ENCODE results near the gene MDFI.

GRCh38 chr6:41589223-41589622, 49.0 kb upstream of the MDFI start:
- TF ChIP-seq CTCF (conservative IDR thresholded peaks at IDR 0.05; ENCODE audit: low read length) = no peak
- TF ChIP-seq EZH2phosphoT487 (IDR thresholded peaks at IDR 0.05; ENCODE audit: borderline replicate concordance, low read depth, low read length) = no peak
